GM19397 (cell line): ENCODE measurements around the gene BTBD16.

Experiments used
- ATAC-seq: cut with Tn5 transposase; IDR thresholded peaks from one replicate; pipeline ENCODE4 v1.9.1; 2021; ENCODE audit warnings: mild to moderate bottlenecking, moderate library complexity; ENCODE audit not compliant: unreplicated experiment

BTBD16 gene

DNA sequence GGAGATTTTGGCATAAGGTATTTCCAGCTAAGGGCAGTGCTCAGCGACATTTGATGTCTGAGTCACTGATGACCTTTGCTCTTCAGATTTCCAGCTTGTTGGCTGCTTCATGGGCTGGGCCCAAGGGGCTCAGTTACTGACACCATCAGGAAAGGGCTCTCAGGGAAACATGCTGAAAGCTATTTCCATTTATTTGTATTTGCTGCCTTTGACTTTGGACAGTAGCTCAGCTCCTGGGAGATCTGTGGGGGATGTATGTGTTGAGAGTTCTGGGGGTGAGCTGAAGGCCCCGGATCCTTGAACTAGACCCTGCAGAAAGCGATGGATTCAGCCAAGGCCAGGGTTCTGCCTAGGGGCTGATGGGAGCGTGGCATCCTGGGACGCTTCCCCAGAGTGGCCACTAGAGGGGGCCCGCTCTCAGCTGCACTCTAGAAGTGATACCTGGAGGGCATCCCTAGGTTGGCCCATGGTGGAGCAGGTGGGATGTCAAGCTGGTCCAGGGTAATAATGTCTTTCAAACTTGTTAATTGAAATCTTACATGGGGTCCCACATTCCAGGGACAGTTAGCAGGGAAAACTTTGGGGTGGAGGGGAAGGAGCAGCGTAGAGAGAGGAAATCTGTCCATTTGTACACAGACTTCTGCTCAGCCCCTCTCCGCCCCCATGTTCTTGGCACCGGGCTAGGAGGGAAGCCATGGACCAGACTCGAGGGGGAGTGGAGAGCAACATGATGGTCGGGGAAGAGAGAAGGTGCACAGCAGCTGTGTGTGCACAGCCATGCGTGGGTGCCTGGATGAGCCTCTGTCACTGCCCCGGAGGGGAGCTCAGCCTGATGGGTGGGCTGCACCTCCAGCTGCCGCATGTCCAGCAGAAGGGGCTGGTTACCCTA, 3.0 kb upstream of the BTBD16 start:
- ATAC-seq, result peak; percentile 64

DNA sequence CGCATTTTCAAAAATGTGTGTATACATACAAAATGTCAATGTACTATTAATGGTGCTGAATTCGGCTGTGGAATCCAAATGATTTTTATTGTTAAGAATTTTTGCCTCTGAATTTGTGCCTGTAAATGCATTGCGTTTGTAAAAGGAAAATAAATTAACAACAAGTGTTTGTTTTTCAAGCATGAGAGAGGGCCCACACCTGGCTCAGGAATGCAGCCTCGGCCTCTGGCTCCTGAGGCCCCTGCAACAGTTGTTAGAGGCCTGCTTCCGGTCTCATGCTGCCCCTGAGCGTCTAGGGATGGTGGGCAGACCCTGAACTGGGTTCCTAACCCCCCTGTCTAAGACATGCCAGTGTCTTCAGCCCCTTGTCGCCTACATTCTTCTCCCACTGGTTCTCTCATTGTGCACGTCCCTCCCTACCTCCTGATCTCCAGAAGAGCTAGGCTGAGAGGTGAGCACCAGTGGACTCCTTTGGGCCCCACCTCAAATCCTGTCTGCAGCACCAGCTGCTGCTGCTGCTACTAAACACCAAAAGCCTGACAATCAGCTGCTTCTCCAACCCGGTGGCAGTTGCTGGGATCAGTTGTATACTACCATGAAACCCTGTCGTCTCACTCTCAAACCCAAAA, 1.9 kb upstream of the BTBD16 start:
- ATAC-seq, result no peak

DNA sequence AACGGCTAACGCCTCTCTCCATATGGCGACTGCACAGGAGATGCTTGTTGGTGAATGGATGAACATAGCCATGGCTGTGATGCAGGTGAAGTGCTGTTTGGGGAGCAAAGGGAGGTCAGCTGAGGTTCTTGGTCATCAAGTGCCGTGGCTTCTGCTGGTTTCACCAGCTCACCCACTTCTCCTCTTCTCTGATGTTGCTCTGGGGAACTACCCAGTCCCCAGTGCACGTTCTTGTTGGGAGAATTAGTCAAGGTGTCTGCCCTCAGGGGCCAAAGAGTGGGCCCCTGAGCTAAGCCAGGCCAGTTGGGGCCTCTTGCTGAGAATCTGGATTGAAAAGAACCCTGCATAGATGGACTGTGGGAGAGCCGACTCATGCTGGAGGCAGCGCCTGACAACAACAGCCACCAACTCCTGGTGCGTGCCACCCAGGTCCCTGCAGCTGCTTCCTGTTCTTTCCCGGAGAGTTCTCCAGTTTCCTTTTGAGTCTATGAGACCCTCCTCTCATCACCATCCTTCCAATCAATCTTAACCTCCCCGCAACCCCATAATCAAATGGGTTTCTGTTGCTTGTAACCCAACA, 3.0 kb downstream of the BTBD16 start:
- no peak for ATAC-seq

DNA sequence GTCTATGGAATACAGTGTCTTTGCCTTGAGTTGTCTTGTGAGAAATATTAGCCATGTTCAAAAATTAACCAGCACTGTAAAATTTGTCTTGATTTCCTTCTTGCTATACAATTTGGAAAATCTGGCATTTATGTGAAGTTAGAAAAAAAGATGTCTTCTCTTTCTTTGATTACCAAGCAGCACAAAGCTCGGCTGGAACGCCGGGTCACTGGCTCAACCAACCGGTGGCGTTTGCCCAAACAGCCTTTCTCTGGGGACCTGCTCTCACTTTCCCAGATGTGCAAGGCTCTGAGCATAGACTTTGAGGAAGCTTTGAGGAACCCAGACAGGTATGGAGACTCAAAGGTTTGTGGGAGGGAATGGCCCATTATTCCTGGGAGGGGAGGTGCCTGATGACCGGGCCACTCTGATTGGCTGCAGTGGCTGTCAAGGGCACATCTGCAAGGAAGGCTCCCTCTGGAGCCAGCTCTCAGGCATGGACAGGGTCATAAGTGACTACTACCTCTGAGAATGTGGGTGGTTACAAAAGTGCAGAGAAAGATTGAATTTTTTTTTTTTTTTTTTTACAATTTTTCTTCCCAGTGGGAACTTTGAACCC, 5.6 kb downstream of the BTBD16 start:
- no peak for ATAC-seq

DNA sequence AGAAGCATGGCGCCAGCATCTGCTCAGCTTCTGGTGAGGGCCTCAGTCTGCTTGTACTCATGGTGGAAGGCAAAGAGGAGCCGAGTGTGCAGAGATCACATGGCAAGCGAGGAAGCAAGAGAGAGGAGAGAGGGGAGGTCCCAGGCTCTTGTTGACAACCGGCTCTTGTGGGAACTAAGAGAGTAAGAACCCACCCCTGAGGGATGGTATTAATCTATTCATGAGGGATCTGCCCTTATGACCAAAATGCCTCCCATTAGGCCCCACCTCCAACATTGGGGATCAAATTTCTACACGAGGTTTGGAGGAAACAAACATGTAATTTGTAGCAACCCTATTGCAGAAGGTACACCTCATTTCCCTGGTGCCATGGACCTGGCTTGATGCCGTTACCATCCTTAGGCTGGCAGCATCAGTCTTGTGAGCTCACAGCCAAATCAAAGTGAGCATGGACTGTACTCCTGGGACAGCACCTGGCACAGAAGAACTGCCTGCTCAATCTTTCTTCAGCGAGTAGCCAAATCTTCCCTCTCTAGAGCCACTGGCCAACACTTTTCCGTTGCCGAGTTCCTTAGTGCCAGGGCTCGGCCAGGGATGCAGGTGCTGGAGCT, 6.5 kb downstream of the BTBD16 start:
- ATAC-seq, result no peak

DNA sequence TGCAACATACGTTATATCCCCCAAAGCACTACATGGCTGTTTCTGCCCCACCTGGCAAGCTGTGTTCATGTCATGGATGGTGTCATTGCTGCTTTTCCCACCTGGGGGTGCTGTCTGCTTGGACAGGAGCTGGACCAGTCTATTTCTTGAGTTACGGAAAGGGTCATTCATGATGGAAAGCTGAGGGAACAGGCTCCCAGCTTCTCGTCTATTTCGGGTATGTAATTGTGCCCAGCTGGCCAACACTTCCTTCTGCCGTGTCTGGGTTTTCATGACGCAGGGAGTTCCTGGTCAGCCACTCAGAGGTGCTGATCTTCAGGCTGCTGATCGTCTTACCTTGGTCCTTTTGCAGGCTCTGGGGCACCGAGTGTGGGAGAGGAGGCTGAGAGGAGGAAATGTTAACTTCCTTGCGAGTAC, 8.6 kb downstream of the BTBD16 start:
- no peak for ATAC-seq

DNA sequence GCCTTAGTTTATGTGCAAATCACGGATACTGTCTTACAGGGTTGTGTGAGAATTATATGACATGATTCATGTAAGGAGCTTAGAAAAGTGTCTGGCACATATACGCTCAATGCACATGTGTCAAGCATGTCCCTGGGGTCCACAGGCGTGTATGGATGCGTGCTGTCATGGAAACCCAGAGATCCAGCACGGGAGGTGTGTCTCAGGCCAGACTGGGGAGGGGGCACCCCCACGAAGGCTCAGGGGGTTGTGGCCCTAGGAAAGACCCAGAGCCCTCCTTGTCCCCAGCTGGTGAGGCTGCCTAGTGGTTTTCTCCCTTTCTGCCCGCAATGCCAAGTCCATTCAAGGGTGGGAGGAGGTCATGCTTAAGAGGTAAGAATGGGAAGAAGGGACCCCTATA, 9.1 kb downstream of the BTBD16 start:
- no peak for ATAC-seq

DNA sequence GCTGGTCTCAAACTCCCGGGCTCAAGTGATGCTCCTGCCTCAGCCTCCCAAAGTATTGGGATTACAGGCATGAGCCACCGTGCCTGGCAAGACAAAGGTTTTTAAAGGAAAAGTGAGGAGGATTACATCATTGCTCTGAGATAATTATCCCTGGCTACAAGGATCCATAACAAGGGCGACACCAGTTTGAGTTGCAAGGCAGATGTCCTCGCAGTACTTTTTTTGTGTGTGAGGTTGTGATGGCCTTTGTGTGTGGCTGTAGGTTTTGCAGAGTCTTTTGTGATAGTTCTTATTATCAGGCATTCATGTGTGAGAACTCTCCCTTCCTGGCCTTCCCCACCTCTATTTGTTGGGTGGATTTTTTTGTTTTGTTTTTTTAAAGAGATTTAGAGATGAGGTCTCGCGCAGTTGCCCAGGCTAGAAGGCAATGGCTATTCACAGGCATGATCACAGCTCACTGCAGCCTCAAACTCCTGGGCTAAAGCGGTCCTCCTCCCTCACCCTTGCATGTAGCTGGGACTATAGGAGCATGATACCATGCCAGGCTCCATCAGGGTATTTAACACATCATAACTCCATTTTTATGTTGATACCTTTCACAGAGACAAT, 10.0 kb downstream of the BTBD16 start:
- ATAC-seq, result no peak

DNA sequence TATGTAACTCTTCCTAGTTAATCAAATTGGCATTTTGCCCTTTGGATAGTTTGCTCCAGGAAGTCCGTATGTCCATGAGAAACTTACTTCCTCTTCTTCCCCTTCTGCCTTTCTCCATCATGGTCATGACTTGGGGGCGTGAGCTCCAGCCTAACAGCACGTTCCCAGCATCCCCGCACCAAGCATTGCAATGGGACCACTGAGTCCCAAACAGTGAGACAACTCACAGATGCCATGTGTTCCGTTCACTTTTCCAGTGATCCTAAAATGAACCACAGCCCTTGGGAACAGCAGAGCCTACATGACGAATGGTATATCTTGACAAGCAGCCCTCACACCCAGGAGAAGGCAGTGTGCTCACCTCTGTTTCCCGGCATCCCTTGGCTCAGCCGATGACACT, 10.7 kb downstream of the BTBD16 start:
- ATAC-seq, result no peak

DNA sequence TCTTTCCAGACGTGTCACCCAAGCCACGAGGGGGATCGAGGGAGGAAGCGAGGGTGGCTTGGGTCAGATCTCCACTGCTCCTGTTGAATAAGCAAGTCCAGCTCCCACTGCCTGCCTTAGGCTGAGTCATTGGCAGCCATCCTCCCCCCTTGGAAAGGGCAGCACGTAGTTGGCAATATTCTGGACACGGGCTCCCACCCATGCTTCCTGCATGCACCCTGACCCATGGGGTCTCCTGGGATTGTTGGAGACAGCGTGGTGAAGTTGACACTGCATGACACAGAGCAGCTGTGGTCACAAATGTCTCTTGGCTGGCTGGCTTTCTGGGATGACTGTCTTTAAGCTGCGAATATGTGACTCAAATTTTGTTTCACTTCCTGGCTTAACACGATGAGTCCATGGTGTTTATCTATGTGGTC, 11.2 kb downstream of the BTBD16 start:
- no peak for ATAC-seq

DNA sequence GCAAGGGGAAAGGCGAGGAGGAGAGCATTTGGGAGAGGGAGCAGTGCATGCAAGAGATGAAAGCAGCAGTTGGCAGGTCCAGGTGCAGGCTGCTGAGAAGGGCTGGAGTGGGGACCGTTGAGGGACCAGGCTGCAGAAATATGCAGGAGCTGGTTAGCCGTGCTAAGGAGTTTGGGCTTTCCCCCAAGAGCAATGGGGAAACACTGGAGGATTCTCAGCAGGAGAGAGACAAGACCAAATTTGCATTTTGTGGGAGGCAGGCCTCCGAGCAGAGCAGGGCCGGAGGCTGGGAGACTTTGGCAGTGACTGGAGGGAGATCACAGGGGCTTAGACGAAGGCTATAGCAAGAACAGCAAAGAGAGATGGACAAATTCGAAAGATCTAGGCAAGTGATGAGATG, 11.8 kb downstream of the BTBD16 start:
- ATAC-seq, result no peak

DNA sequence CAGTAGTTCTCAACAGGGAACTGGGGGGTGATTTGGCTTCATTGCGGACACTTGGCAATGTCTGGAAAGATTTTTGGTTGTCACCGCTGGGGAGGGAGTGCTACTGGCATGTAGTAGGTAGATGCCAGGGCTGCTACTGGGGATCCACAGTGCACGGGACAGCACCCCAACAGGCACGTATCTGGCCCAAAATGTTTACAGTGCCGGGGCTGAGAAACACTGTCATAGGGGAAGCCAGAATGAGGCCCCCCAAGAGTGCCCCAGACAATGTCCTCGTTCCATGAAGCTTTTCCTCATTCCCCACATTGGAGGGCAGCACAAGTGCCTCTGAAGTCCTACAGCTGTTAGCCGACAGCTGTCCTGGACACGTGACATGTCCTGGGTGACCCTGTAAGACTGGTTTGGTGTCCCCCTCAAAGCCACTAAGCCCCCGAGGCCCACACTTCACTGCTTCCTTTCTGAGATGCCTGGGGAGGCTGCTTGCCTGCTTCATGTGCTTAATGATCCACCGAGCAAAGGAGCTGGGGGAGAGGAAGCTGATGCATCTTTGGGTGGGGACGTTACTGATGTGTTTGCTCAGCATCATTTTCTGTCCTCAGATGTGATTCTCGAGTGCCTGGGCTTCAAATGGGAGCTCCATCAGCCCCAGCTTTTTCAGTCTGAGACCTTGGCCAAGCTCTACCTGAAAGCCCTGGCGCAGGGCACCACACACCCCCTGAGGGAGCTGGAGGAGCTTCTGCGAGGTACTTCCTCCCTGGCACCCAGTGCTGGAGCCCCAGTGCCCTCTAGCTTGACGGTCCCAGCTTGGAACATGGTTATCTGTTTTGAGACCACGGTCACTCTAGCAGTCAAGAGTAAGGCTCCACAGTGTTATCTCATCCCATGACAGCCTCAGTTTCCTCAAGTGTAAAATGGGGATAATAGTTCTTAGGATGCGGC, 14.7 kb downstream of the BTBD16 start:
- ATAC-seq, result no peak

DNA sequence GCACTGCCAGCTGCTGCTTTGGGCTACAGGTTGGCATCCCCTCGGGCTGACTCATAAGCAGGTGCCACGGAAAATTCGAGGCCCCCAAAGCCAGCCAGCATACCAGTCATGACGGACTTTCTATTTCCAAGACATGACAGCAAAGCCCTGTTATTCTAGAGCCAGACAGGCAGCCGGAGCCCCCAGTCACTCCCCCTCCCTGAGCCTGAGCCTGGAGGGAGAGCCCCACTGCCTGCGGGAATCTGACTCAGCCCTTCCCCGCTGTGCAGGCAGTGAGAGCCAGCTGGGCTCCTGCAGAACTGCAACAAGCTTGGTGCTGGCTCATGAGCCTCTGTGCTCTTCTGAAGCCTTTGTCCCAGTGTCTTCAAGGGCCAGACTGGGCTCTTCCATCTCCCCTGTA, 15.8 kb downstream of the BTBD16 start:
- no peak for ATAC-seq

DNA sequence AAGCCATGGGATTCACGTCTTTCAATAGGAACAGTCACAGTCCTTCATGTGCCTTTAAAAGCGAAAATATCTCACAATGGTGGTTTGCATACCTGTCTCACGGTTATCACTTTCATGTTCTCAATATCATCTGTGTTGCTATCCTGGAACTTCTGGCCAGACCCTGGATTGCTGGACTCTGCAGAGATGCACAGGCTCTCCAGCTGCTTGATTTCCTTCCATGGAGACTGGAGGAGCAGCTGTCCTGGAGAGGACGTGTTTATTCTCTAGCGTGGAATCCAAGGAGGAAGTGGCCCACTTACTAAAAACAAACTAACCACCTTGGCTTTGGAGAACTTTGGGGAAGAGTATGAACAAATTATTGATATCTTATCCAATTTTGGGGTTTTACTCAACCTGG, 16.5 kb downstream of the BTBD16 start:
- ATAC-seq, result no peak

DNA sequence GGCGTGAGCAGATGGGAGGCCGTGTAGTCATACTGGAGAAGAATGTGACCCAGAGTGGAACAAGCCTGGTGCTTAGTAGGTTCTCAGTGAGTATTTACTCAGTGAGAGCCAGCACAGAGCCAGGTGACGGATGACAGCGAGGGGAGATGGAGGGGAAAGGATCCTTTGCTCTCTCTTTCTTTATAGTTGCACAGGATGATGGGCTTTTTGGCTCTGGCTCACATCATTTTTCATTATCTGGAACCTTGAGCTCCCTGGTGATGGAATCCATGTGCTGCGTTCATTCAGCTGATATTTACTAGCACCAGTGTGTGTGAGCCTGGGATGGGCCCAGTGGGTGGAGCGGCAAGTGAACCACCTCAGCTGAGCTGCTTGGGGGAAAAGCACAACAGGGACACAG, 17.2 kb downstream of the BTBD16 start:
- ATAC-seq, result no peak

DNA sequence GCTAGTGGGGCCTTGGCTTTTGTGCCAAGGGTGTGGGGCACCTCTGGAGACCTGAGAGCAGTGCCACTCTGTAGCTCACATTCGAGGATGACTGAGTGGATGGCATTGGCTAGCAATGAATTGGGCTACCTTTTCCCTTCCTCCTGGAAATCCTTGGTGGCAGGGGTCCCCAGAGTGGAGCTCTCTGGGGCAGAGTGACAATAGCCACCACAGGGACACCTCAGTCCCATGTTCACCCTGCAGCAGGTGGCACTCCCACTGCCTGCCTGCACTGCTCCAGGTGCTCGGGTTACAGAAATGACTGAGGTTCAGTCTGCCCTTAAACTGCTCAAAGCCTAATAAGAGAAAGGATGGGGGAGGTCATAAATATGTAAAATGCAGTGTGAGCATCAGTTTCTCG, 17.8 kb downstream of the BTBD16 start:
- ATAC-seq, result no peak

DNA sequence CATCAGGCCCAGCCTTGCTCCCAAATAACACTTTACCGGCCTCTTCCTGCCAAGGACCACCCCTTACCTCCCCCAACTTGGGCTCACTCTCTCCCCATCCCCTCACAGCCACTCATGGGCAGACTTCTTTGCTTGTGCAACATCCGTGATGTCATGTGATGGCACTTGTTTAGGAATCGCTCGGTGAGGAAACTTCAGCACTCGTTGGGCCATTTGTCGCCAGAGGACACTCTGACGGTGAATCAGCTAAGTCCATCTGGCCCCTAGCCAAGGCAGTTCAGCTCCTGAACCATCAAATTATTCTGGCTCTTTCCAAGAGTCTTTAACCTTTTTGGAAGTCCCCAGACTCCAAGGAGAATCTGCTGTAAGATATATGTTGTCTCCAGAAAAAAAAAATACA, 19.2 kb downstream of the BTBD16 start:
- no peak for ATAC-seq

DNA sequence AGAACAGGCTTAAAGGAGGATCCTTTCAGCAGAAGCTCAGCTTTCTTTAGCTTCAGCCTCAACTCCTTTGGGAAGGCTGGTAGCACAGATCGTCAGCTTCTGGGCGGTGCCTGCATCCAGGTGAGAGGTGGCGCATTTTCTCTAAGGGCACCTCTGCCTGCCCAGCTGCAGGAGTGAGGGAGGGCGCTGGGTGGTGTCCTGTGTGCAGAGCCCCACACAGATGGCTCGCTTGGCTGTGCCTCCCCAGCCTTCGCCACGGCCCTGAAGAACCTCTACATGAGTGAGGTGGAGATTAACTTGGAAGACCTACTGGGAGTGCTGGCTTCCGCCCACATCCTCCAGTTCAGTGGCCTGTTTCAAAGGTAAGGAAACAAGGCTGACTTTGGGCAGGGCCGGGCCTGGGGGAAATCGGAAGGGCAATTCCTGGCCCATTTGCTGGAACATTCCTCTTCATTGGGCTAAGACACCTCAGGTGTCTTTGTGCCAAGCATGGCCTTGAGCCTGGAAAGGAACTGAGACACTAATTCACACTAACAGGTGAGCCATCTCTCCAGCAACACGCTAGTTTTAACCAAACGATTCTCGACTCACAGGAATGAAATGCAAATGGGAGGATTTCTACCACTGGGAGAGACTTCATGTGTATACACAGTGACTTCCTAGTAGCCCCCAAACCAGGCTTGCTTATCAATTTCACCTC, 19.9 kb downstream of the BTBD16 start:
- ATAC-seq, result no peak

DNA sequence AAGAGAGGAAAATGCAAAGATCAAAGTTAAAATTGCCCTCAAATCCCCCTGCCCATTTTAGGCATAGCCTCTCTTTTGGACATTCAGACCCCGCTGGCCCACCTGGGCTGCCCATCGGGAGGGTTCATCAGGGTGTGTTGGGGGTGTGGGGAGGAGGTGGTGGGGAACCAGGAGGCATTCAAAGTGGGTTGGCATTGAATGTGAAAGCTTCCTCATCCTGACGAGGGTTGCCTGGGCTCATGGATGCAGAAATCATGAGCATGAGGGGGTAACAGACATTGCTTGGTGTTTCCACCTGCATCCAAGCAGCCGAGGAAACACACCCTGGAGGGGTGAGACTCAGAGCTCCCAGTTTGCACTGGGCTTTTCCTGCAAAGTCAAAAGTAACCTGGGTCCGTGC, 20.6 kb downstream of the BTBD16 start:
- ATAC-seq, result no peak
